ENCODE measurements around the gene CA6.

The CA6 gene

GRCh38 chr1:8905582-8906191 is 40.0 kb upstream of the CA6 start:
- no peak overlapping the region for H3K27ac ChIP-seq
- TF ChIP-seq ZFX (IDR thresholded peaks at IDR 0.05; ENCODE audit: borderline replicate concordance): no peak
- no peak for TF ChIP-seq CTCF (IDR thresholded peaks at IDR 0.05)

DNA sequence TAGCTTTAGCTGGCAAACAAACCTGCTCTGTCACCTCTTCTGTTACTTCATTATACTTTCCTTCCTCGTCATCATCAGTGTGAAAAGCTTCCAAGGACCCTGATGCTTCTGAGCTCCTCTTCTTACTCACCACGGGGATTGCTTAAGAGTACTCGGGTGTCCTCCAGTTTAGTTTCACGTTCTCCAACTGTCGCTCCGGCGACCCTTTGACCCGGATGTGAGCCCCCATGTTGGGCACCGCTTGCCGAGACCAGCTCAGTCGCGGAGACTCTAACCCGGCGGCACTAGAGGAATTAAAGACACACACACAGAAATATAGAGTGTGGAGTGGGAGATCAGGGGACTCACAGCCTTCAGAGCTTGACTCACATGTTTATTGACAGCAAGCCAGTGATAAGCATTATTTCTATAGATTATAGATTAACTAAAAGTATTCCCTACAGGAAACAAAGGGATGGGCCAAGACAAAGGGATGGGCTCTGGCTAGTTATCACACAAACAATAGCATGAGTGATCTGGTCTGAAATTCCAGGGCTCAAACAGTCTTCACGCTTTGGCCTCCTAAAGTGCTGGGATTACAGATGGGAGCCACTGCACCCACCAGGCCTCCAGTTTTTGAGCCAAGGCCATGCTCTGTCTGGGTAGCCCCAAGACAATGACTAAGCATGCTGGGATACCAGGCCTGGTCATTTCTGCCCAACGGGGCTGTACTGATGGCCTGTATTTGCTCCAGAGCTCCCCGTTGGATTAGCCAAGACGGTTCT is 37.1 kb upstream of the CA6 start:
- no peak overlapping the region for H3K27ac ChIP-seq
- TF ChIP-seq CTCF (IDR thresholded peaks at IDR 0.05) (no peak), ZFX (IDR thresholded peaks at IDR 0.05; ENCODE audit: borderline replicate concordance) (no peak)

DNA sequence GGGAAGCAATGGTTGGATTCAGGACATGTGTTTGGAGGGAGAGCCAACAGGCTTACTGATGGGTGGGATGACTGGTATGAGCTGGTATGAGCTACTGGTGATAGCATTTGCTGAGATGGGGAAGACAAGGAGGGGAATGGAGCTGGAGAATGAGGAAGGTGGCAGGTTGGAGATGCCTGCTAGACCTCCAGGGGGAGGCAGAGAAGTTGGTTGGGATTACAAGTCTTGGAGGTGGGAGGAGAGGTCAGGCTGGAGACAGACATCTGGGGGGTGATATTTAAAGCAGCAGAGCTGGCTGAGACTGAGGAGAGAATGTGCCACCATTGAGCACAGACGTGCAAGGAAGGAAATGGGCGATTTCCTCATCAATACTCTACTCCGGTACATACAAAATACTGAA is 35.3 kb upstream of the CA6 start:
- no peak for TF ChIP-seq CTCF (IDR thresholded peaks at IDR 0.05)
- TF ChIP-seq ZFX (IDR thresholded peaks at IDR 0.05; ENCODE audit: borderline replicate concordance): no peak
- no peak overlapping the region for H3K27ac ChIP-seq

- no peak for TF ChIP-seq ZFX (IDR thresholded peaks at IDR 0.05; ENCODE audit: borderline replicate concordance)
- no peak overlapping the region for H3K27ac ChIP-seq
Observed at GRCh38 chr1:8910914-8911313, 34.8 kb upstream of the CA6 start.

DNA sequence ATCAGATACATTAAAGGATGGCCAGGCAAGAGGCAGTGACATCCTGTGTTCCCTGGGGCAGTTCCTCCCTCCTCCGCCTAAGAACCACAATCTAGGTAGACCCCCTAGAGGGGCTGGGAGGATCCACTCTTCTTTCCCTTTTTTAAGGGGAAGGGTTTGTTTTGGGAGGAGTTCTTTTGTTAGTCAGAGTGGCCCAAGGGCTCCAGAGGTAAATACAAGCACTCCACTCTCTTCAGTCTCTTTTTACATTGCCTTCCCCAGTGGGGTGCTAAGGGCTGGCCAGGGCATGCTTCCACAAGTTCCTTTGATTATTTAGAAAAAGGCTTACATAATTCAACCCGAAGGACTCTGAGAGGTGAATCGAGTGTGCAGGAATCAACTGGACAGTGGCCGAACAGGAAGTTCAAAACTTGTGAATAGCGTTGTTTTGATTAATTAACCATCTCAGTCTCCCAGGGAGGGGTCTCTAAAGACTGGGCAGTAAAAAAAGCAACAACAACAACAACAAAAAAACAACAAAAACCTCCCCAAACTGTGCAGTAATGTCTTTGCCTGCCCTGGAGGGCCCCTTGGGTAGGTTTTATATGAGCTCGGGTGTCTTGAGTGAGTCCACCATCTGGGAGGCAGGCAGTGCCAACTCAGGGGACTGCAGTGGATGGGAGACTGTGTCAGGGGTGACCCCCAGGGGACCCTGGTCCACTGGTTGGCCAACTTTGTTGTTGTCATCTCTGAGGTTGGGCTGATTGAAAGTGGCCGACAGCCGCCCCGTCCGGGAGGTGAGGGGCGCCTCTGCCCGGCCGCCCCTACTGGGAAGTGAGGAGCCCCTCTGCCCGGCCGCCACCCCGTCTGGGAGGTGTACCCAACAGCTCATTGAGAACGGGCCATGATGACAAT is 34.0 kb upstream of the CA6 start:
- H3K27ac ChIP-seq: no peak overlapping the region
- TF ChIP-seq ZFX (IDR thresholded peaks at IDR 0.05; ENCODE audit: borderline replicate concordance) (no peak), CTCF (IDR thresholded peaks at IDR 0.05) (no peak)

- H3K27ac ChIP-seq: no peak overlapping the region
Observed at GRCh38 chr1:8913457-8913856, 32.2 kb upstream of the CA6 start.

More at GRCh38 chr1:8913457-8913856, 32.2 kb upstream of the CA6 start:
- no peak for TF ChIP-seq ZFX (IDR thresholded peaks at IDR 0.05; ENCODE audit: borderline replicate concordance)
- TF ChIP-seq CTCF (IDR thresholded peaks at IDR 0.05): no peak

Measured in 22Rv1 (cell line).